KOPT-K1 (cell line): ENCODE measurements around the gene PROZ.

Experiments used
- H3K27ac ChIP-seq: fragments of 200-600 bp; sonication (generic); 2 replicates; pipeline ENCODE4 v1.5.1; 2016; ENCODE audit warnings: antibody characterized with exemption, mild to moderate bottlenecking, low read depth, low read length; ENCODE audit not compliant: poor library complexity, severe bottlenecking
- H3K36me3 ChIP-seq: fragments of 200-600 bp; sonication (generic); 2 replicates; pipeline ENCODE4 v1.5.1; 2017; ENCODE audit warnings: antibody characterized with exemption, mild to moderate bottlenecking, low read length, moderate library complexity; ENCODE audit not compliant: insufficient read depth
- H3K9me3 ChIP-seq: fragments of 200-600 bp; sonication (generic); 2 replicates; pipeline ENCODE4 v1.5.1; 2017; ENCODE audit warnings: antibody characterized with exemption, low read length, mild to moderate bottlenecking; ENCODE audit not compliant: insufficient read depth, poor library complexity, severe bottlenecking

The PROZ gene

GRCh38 chr13:113169277-113170272 is 11.1 kb downstream of the PROZ start:
- Histone ChIP-seq H3K9me3 (peaks cover 6% of the 10 kb centered on the region), H3K27ac (no peak overlapping the region), H3K36me3 (peaks cover 65% of the 10 kb centered on the region)

GRCh38 chr13:113170511-113170910 is 12.1 kb downstream of the PROZ start:
- Histone ChIP-seq H3K9me3 (peaks cover 6% of the 10 kb centered on the region), H3K27ac (no peak overlapping the region), H3K36me3 (peaks cover 74% of the 10 kb centered on the region)

- Histone ChIP-seq H3K36me3 (peaks cover 84% of the 10 kb centered on the region), H3K27ac (no peak overlapping the region), H3K9me3 (peaks cover 6% of the 10 kb centered on the region)
Measured at GRCh38 chr13:113171250-113172125, 13.0 kb downstream of the PROZ start.

GRCh38 chr13:113172419-113172926 is 14.0 kb downstream of the PROZ start:
- Histone ChIP-seq H3K36me3 (peaks cover 94% of the 10 kb centered on the region), H3K9me3 (peaks cover 6% of the 10 kb centered on the region), H3K27ac (no peak overlapping the region)

- Histone ChIP-seq H3K36me3 (peaks cover 98% of the 10 kb centered on the region), H3K27ac (no peak overlapping the region), H3K9me3 (no peaks in the 10 kb centered on the region)
Measured at GRCh38 chr13:113176280-113176679, 17.8 kb downstream of the PROZ start.

- H3K9me3 ChIP-seq, result no peaks in the 10 kb centered on the region
- no peak overlapping the region for H3K27ac ChIP-seq
- H3K36me3 ChIP-seq, result peaks cover 98% of the 10 kb centered on the region
Measured at GRCh38 chr13:113176822-113177221, 18.4 kb downstream of the PROZ start.

DNA sequence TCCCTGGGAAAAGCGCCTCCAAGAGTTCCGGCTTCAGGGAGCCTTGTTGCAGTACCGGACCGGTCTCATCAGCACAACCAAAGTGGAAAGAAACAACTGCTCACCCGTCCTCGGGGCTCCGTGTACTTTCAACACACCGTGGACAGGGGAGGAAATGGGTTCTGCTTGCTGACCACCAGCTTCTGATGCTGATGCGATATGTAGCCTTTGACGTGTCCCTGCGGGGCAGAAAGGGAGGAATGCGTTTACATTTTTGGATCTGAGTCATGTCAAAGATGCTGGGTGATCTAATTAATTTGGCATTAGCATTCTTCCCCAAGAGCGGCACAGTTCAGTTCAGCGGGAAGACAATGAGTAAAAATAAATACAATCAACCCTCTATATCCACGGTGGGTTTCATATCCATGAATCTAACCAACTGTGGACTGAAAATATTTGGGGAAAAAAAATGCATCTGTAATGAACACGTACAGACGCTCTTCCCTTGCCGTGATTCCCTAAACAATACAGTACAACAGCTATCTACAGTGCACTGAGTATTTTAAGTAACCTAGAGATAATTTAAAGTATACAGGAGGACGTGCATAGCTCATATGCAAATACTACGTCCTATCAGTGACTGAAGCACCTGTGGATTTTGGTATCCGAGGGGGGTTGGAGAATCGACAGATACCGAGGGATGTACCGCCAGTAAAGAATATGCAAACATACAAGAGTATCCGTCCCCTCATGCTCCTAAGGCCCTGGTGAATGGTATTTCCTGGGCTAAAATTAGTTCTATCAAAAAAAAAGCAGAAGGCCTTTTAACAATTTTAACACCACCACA is 19.8 kb downstream of the PROZ start:
- Histone ChIP-seq H3K27ac (peak overlapping the region; percentile 63), H3K36me3 (peaks cover 98% of the 10 kb centered on the region), H3K9me3 (no peaks in the 10 kb centered on the region)

DNA sequence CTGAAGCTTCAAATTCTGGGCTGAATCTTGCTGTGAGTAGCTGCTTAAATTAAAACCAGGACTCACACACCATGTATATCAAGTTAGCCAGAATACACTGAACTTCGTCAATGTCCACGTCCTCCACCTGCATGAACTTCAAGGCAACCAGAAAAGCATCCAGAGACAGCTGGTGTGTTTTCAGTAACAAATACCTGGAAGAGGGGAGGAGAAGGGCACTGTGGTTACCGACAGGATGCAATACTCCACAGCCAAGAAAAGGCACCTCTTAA is 20.4 kb downstream of the PROZ start:
- H3K27ac ChIP-seq, result peak overlapping the region; percentile 63
- H3K36me3 ChIP-seq, result peaks cover 99% of the 10 kb centered on the region
- H3K9me3 ChIP-seq, result no peaks in the 10 kb centered on the region

DNA sequence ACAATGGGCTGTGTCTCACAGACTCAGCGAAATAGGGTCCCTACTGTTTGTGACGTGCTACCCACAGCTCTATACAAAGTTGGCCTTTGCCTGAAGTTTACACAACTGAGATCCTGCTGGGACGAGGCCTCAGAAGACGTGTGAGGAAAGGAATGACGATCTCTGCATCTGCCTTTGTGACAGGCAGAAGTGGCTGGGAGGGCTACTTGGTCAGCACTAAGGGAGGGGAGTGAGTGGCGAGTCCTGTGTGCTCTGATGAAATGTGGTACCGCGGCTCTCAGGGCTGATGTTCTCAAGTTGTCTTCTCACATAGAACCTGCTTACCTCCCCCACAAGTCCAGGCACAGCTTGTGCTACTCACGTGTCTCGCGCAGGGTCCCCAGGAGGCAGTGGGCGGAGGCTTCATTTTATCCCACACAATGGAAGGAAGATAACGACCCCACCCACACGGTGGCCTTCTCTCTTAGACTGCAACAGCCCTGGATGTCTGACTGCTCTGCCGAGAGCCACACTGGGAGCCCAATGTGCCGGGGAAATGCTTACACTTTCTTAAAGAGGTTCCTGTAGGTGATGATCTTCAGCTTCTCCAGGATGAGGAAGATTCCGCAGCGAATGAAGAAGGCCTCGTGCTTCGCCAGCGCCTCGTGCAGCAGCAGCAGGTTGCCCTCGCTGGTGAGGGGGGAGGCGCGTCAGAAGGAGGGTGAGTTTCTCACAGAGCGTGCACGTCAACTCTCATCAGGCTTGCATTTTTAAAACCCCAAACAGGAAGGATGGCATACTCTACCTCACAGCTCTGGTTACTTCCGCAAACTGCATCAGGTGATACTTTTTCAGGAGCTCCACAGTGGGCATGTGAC is 21.2 kb downstream of the PROZ start:
- Histone ChIP-seq H3K36me3 (peaks cover 99% of the 10 kb centered on the region), H3K27ac (peak overlapping the region; percentile 63), H3K9me3 (no peaks in the 10 kb centered on the region)

DNA sequence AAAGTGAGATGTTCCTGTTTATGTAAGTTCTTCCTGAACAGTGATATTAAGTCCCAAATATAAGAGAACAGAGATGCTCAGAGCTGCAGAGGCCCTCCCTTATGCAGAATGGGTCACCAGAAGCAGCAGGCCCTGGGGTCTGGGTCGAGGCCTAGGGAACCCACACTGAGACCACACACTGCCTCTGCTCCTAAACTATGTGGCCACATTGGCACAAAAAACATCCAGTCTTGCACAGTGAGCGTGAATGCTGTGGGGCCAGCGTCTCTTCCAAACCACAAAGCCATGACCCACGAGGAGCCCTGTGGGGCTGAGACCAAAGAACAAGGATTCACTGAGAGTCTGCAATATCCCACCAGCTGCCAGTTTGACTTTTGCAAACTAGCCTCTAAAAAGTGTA is 23.6 kb downstream of the PROZ start:
- Histone ChIP-seq H3K27ac (peak overlapping the region; percentile 24), H3K36me3 (peaks cover 91% of the 10 kb centered on the region), H3K9me3 (no peaks in the 10 kb centered on the region)

DNA sequence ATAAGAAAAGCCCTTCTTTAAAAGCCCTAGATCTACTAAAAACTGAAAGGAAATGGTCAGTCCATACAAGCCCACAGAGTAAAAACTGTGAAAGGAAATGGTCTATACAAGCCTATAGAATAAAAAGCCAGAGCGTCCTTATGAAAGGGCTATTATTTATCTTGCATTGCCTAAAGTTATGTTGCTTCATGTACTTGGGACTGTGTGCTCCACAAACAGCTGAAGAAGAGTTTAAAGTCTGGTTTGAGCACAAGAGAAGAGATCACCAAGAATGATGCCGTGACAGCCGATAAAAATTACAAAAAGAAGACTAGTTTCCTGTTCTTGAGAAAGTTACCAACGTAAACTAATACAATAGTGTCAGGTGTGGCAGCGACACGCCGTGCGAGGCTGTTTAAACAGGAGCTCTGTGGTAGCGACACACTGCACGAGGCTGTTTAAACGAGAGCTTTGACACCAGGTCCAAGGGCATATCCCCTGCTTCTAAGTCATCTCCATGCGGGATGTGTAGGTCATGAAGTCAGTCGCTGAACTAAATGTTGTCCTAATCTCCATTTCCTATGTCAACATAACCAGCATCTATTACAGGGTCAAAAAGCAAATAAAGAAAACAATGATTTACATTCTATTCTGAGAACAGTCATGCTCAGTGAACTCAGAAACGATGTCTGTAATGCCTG is 25.1 kb downstream of the PROZ start:
- H3K27ac ChIP-seq, result no peak overlapping the region
- H3K36me3 ChIP-seq, result peaks cover 91% of the 10 kb centered on the region
- H3K9me3 ChIP-seq, result no peaks in the 10 kb centered on the region

- H3K27ac ChIP-seq, result peak overlapping the region; percentile 49
- H3K9me3 ChIP-seq, result no peaks in the 10 kb centered on the region
- H3K36me3 ChIP-seq, result peaks cover 91% of the 10 kb centered on the region
Measured at GRCh38 chr13:113184568-113185440, 26.4 kb downstream of the PROZ start.
